ENCODE results near the gene CHST1. TPM values are rescaled to one million over a fixed set of nuclear protein-coding genes. Genes with fewer than 3 reads are reported as not detected.

Gene CHST1
- total RNA-seq, 4 donors from 2014 or later: 0.30 to 1.7 (median 1.4) TPM

GRCh38 chr11:45663486-45664375 is 1.7 kb downstream of the CHST1 start:
- intact Hi-C loops (cut with DNase I; ENCODE audit: low total_unique reads): no loop called here
- 45 to 55% methylated on average over 13 of the region's 13 CpGs for whole genome bisulfite sequencing, 2 donors
- TF ChIP-seq POLR2A (IDR thresholded peaks at IDR 0.05): no peak
- no peak for TF ChIP-seq CTCF (IDR thresholded peaks at IDR 0.05)
- H3K4me3 ChIP-seq (ENCODE audit: low read depth, poor library complexity, severe bottlenecking): no peak overlapping the region
- no peak for DNase-seq (ENCODE audit: low spot score in 2 of 2)

- intact Hi-C loops (cut with DNase I; ENCODE audit: low total_unique reads): no loop called here
- WGBS, 2 donors: 45 to 46% methylated on average over 14 of the region's 14 CpGs
- no peak for DNase-seq (ENCODE audit: low spot score in 2 of 2)
- H3K4me3 ChIP-seq (ENCODE audit: low read depth, poor library complexity, severe bottlenecking): no peak overlapping the region
- TF ChIP-seq POLR2A (IDR thresholded peaks at IDR 0.05): no peak
- TF ChIP-seq CTCF (IDR thresholded peaks at IDR 0.05): no peak
Measured at GRCh38 chr11:45662665-45663485, 2.5 kb downstream of the CHST1 start.

- H3K4me3 ChIP-seq (ENCODE audit: low read depth, poor library complexity, severe bottlenecking): no peak overlapping the region
- TF ChIP-seq CTCF (IDR thresholded peaks at IDR 0.05) (no peak), POLR2A (IDR thresholded peaks at IDR 0.05) (no peak)
- DNase-seq (ENCODE audit: low spot score in 2 of 2): no peak
- WGBS, 2 donors: 14 to 30% methylated on average over 1 to 5 of the region's 5 CpGs
- intact Hi-C loops (cut with DNase I; ENCODE audit: low total_unique reads): no loop called here
Measured at GRCh38 chr11:45662096-45662664, 3.2 kb downstream of the CHST1 start.

GRCh38 chr11:45661439-45662055 is 3.9 kb downstream of the CHST1 start:
- intact Hi-C loops (cut with DNase I; ENCODE audit: low total_unique reads): no loop called here
- no peak for TF ChIP-seq CTCF (IDR thresholded peaks at IDR 0.05)
- TF ChIP-seq POLR2A (IDR thresholded peaks at IDR 0.05): no peak
- DNase-seq (ENCODE audit: low spot score in 2 of 2): no peak
- no peak overlapping the region for H3K4me3 ChIP-seq (ENCODE audit: low read depth, poor library complexity, severe bottlenecking)
- 54 to 55% methylated on average over 6 to 7 of the region's 7 CpGs for WGBS, 2 donors

GRCh38 chr11:45660729-45661438 is 4.5 kb downstream of the CHST1 start:
- 27 to 41% methylated on average over 12 of the region's 12 CpGs for WGBS, 2 donors
- TF ChIP-seq POLR2A (IDR thresholded peaks at IDR 0.05): no peak
- TF ChIP-seq CTCF (IDR thresholded peaks at IDR 0.05): no peak
- no peak overlapping the region for H3K4me3 ChIP-seq (ENCODE audit: low read depth, poor library complexity, severe bottlenecking)
- no peak for DNase-seq (ENCODE audit: low spot score in 2 of 2)
- intact Hi-C loops (cut with DNase I; ENCODE audit: low total_unique reads): no loop called here
